GM06990 (cell line): ENCODE measurements around the gene ASB10.

Experiments used
- DNase-seq: peaks from one replicate; pipeline ENCODE4 v3.0.0-alpha.2; 2011; ENCODE audit not compliant: insufficient read length; ENCODE audit errors: extremely low read depth
- H3K27me3 ChIP-seq: replicated peaks from 2 replicates; pipeline ENCODE4 v1.6.0; 2011; ENCODE audit warnings: low read length; ENCODE audit not compliant: control insufficient read depth, insufficient read depth
- H3K36me3 ChIP-seq: 2 replicates; pipeline ENCODE4 v1.5.1; 2011; ENCODE audit warnings: low read length; ENCODE audit not compliant: control insufficient read depth, insufficient read depth
- H3K4me3 ChIP-seq: replicated peaks from 2 replicates; pipeline ENCODE4 v1.5.1; 2011; ENCODE audit warnings: low read depth, mild to moderate bottlenecking, control low read depth, low read length
- TF ChIP-seq, protein P1 (sequence below): IDR thresholded peaks from 2 replicates; pipeline ENCODE4 v1.5.1; 2011; ENCODE audit warnings: low read length, control low read depth, mild to moderate bottlenecking, inconsistent platforms; ENCODE audit not compliant: insufficient read depth, poor library complexity, severe bottlenecking

Gene ASB10

DNA sequence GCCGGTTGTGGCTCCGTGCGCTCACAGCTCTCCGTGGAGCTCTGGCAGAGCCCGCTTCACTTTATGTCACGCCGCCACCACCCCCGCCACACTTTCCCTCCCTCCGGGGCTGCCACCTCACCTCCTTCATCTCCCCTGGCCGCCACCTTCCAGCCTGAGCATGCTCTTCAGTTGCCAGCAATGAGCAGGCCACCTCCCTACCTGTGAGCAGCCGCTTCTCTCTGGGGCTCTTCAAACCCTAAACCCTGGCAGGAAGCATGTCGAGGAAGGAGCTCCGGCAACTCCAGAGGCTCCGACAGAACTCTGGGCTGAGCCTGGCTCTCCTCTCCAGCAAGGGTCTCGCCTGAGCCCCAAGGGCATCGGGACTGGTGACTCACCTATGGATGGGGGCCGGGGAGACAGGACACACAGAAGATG, 56.3 kb downstream of the ASB10 start:
- peaks cover 18% of the 10 kb centered on the region for H3K36me3 ChIP-seq
- H3K4me3 ChIP-seq, result no peak overlapping the region
- TF ChIP-seq, protein P1, sequence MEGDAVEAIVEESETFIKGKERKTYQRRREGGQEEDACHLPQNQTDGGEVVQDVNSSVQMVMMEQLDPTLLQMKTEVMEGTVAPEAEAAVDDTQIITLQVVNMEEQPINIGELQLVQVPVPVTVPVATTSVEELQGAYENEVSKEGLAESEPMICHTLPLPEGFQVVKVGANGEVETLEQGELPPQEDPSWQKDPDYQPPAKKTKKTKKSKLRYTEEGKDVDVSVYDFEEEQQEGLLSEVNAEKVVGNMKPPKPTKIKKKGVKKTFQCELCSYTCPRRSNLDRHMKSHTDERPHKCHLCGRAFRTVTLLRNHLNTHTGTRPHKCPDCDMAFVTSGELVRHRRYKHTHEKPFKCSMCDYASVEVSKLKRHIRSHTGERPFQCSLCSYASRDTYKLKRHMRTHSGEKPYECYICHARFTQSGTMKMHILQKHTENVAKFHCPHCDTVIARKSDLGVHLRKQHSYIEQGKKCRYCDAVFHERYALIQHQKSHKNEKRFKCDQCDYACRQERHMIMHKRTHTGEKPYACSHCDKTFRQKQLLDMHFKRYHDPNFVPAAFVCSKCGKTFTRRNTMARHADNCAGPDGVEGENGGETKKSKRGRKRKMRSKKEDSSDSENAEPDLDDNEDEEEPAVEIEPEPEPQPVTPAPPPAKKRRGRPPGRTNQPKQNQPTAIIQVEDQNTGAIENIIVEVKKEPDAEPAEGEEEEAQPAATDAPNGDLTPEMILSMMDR, result no peak
- no peaks in the 10 kb centered on the region for H3K27me3 ChIP-seq
- no peak for DNase-seq

DNA sequence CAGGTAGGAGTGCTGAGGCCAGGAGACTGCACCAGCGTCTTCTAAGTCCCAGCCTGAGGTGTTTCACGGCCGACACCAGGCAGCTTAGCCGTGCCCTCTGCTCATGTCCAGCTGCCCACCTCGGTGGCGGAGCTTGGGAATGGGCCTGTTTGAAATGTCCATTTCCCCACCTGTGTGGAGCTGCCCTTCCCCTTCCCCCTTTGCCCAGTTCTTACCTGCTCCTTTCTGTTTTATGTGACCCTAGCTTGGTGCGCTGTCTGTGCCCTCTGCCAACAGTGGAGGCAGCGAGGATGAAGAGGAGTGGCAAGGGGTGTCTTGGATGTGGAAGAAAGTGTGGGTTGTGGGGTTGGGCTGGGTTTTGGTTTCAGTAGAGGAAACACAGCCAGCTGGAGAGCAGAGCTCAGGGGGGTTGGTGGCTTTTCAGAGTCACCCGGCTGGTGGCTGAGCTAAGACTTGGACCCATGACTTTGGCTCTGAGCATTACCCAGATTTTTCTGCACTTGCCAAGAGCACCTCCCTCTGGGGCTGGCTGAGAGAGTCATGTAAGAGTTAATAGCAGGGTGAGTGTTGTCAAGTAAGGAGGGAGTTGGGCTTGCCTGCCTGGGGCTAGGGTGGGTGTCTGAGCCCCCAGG, 57.0 kb downstream of the ASB10 start:
- TF ChIP-seq, protein P1, result no peak
- no peak for DNase-seq
- H3K27me3 ChIP-seq, result no peaks in the 10 kb centered on the region
- no peak overlapping the region for H3K4me3 ChIP-seq
- peaks cover 13% of the 10 kb centered on the region for H3K36me3 ChIP-seq

DNA sequence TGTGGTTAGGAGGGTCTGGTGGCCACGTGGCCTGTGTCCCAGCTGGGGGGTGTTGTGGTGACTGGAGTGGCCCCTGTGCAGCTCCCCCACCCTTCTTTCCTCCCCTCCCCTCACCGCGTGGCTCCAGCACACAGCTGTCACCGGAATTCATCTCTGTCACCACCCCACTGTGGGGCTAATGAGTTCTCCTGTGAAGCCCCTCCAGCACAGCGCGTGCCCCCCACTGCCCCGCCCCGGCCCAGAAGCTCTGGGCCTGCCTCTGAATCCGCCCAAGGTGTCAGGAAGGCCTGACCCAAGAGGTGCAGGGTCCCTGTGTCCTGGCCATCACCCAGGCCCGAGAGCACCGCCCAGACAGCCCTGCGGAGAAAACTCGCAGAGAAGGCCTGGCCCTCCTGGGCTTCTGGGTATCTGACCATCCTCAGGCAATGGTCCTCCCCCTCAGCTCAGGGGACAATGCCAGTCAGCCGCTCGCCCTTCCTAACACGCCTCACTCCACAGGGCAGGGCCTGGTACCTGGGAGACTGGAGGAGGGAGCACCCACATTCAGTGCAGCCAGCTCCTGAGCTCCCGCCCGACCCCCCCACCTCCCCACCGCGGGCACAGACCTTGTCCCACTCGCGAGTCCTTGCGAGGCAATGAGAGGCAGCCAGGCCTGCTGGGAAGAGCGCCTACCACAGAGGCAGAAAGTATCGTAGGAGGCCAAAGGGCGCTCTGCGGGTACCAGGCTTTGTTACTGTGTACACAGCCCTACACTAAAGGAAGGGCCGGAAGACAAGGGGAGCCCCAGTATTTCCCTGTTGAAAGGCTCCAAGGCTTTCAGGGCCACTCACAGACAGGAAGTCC, 57.7 kb downstream of the ASB10 start:
- TF ChIP-seq, protein P1, result no peak
- H3K4me3 ChIP-seq, result no peak overlapping the region
- H3K27me3 ChIP-seq, result no peaks in the 10 kb centered on the region
- DNase-seq, result no peak
- H3K36me3 ChIP-seq, result peaks cover 11% of the 10 kb centered on the region

DNA sequence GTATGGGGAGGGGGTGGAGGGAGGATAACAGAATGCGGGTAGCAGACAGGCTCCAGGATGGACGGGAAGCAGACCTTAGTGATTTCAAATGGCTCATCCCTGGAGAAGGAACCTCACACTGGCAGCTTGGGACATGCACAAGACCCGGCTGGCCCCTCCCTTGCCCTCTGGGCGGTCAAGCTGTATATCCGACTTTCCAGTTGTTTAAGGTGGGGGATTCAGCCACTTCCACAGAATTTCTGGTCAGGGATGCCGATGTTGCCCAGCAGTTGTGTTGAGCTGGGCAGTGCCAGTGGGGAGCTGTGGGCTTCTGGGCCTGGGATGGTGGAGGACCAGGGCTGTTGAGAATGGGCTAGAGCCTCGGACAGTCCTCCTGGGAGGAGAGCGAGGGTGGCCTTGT, 58.3 kb downstream of the ASB10 start:
- Histone ChIP-seq H3K4me3 (no peak overlapping the region), H3K27me3 (no peaks in the 10 kb centered on the region), H3K36me3 (peaks cover 10% of the 10 kb centered on the region)
- DNase-seq, result no peak
- TF ChIP-seq, protein P1, result no peak

DNA sequence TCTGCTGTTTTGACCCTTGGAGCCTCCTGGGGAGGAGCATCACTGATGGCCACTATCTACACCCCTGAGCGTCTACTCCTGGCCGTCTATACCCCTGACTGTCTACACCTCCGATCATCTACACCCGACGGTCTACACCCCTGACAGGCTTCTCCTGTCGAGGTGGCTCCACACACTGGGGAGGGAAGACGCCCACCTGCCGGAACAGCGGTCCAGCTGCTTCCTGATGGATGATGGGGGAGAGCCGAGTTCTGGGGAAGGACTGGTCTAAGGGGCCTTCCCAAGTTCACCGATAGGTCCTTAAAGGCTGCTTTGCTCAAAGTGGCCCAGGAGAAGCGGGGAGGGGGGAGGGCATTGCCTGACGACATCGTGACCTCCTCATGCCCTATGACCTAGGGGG, 58.9 kb downstream of the ASB10 start:
- no peak for DNase-seq
- Histone ChIP-seq H3K27me3 (no peaks in the 10 kb centered on the region), H3K36me3 (peaks cover 12% of the 10 kb centered on the region), H3K4me3 (no peak overlapping the region)
- TF ChIP-seq, protein P1, result no peak
